ENCODE results near the gene WDR37.
"Not testable (repeated sequence)": the region's sequence is repeated elsewhere in the genome, so short reads cannot be mapped to it uniquely, and the experiment has no call there.

WDR37 gene

DNA sequence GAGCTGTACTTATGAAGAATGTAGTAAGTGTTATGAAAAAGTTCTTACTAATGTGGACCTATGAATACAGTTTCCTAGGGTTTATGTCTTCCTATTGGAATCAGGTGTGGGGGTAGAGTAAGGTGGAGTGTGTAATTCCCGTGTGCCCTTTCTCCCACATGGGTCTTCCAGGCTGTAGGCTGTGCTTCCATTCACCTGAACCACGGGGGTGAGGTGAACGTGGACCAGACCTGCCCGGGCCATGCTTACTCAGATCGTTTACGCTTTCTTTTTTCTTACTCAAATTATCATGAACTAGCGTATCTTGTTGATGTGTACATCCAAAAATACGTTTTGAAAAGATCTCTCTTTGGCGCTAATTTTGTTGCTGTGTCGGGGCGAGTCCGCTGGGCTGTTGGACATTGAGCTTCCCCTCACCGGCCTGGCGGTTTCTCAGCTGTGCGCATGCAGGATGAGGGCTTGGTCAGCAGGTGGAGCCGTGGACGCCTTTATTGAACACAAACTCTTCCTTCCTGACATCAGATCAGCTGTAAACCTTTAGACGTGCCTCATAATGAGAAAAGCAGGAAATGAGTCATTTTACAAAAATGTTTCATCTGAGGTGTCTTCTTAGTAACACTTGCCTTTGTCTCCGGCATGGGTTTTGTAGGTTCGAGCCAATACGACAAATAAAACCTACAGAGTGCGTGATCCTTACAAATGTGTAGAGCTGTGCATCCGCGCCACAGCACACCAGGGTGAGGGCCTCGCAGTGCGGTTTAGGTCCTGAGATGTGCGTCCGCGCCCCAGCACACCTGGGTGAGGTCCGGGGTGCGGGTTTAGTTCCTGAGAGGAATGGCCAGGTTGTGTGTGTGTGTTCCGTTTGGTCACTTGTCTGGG, 53.8 kb downstream of the WDR37 start:
- DNase-seq: peak; percentile 81

DNA sequence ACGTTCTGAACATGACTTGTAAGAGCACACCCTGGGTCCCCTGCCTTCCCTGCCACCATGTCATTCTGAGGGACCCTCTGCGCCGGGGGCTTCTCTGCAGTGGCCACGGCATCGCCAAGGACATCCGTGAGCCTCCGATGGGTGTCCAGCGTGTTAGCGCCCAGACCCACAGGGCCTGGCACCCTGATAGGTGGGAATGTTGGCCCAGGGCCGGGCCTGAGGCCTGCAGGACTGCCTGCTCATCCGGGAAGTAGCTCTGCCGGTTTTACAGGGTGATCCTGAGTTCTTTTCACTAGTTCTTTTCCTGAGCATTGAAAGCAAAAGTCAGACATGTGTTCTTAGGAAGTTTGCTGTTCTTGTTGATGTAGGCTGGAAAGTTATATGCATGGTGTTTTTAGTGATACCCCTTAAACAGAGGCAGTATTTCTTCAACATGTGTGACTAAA, 54.5 kb downstream of the WDR37 start:
- no peak for DNase-seq

GRCh38 chr10:1114315-1114714, 58.1 kb downstream of the WDR37 start:
- DNase-seq: no peak

DNA sequence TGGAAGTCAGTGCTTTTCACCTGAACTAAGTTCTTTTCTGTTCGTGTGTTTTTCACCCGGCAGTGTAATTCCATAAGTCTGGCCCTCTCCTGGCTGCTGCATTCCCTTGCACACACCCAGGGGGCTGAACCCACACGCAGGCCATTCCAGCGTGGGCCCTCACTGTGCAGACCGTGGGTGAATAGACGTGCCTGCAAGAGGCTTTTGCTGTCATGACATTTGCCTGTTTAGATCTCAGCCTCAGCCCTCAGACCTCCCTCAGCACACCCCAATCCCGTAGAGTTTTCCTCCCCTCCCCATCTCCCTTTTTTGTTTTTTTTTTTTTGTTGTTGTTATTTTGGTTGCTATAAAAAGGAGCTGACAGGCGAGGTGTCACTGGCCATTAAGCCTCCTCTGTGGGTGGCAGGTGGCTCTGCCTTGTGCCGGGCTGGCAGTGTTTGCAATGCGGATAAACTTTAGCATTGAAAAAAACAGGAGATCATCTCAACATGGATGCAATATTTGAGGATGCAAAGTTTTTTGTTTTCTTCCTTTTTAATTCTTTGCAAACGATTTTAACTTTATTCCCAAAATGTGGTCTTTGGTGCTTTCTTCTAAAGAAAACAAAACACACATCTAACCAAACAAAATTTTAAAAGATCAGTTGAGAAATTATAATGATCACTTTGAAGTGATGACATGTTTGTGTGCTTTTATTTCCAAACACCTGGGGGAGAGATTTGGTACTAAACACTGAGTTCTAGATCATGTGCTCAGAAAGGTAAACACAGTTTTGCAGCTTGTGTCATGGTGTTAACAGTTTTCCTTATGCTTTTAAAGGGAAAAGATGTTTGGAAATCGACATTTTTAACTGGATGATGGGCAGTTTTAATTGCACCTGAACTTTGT, 58.8 kb downstream of the WDR37 start:
- no peak for DNase-seq

- DNase-seq: no peak
These were observed 59.4 kb downstream of the WDR37 start for GRCh38 chr10:1115607-1115955.

GRCh38 chr10:1116051-1116450, 59.9 kb downstream of the WDR37 start:
- no peak for DNase-seq

DNA sequence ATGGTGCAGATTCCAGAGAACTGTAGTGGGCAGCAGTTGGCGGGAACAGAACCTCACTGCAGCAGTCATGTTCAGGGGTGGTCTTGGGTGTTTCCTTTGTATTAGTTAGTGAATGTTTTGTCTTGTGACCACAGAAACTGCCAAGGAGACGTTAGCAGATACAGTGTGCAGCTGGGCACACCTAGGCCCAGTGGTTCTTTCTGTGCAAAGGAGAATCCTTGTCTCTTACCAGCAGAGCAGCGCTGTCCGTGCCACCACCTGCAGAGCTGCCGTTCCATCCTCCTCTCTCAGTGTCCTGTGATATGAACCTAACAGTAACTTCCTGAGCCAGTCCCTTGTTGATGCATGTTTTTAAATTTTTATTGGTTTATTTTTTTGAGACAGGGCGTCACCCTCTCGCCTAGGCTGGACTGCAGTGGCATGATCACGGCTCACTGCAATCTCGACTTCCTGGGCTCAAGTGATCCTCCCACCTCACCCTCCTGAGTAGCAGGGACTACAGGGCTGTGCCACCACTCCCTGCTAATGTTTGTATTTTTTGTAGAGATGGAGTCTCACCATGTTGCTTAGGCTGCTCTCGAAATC, 60.6 kb downstream of the WDR37 start:
- no peak for DNase-seq

GRCh38 chr10:1117651-1118050, 61.5 kb downstream of the WDR37 start:
- no peak for DNase-seq

DNA sequence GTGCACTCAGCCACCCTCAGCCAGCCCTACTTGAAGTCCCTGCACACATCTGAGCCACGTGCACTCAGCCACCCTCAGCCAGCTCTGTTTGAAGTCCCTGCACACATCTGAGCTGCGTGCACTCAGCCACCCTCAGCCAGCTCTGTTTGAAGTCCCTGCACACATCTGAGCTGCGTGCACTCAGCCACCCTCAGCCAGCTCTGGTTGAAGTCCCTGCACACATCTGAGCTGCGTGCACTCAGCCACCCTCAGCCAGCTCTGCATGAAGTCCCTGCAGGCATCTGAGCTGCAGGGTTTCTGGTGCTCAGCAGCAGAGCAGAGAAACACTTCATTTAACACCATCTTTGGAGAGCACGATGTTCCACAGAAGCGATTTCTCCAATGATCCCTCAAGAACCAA, 62.1 kb downstream of the WDR37 start:
- not testable (repeated sequence) for DNase-seq

GRCh38 chr10:1119027-1119426, 62.8 kb downstream of the WDR37 start:
- no peak for DNase-seq

GRCh38 chr10:1119501-1119900, 63.3 kb downstream of the WDR37 start:
- DNase-seq: no peak

GRCh38 chr10:1120306-1120705, 64.1 kb downstream of the WDR37 start:
- no peak for DNase-seq

DNA sequence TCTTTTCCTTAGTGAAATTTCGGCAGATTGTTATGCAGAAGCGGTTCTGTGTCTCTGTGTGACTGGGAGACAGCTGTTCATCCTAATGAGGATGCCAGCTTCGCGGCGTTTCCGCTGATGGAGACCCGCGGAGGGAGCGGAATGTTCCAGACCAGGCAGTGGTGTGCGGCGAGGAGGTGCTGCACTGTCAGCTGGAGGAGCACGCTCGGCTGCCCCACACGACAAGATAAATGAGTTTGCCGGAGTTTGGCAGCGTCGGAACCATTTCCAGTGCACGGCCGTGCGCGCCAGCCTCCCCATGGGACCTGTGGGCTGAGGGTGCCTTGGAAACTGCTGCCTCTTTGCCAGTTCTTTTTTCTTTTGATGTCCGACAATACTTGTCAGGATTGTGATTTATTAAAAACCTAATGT, 64.6 kb downstream of the WDR37 start:
- no peak for DNase-seq

- DNase-seq: no peak
These were observed 65.2 kb downstream of the WDR37 start for GRCh38 chr10:1121271-1121970.

GRCh38 chr10:1122349-1122748, 66.2 kb downstream of the WDR37 start:
- no peak for DNase-seq

- DNase-seq: no peak
These were observed 67.0 kb downstream of the WDR37 start for GRCh38 chr10:1123198-1123597.

- DNase-seq: no peak
These were observed 67.8 kb downstream of the WDR37 start for GRCh38 chr10:1123972-1124371.

- no peak for DNase-seq
These were observed 68.6 kb downstream of the WDR37 start for GRCh38 chr10:1124796-1125195.

DNA sequence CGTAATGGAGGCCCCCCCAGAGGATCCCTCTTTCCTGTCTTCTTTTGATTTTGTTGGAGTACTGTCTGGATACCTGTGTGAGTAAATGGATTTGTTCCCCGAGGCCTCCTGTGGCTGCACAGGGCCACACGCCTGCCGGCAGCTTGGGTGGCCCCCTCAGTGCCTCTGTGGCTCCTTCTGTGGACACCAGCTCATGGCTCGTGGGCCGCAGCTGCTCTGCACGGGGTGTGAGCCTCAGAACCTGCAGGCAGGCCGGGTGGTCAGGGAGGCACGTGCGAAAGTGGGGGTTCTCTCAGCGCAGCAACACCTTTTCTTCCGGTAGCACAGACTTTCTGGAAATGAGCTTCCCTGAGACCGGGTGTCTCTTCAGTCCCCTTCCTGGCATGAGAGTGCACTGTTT, 70.3 kb downstream of the WDR37 start:
- no peak for DNase-seq

DNA sequence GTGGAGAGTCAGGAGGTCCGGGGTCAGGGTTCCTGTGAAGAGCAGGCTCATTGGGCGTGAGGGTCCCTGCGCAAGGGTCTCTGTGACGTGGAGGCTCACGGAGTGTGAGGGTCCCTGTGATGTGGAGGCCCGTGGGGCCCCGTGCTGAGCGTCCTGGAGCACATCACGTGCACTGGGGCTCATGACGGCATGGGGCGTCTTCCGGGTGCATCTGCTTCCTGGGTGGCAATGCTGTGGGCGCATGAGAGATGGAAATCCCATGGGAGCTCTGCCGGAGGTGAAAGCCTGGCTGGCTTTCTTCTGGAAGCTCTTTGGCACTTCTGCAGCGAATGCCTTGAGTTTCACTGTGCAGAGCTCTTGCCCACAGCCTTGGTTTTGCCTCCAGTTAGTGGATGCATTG, 71.4 kb downstream of the WDR37 start:
- DNase-seq: no peak

DNA sequence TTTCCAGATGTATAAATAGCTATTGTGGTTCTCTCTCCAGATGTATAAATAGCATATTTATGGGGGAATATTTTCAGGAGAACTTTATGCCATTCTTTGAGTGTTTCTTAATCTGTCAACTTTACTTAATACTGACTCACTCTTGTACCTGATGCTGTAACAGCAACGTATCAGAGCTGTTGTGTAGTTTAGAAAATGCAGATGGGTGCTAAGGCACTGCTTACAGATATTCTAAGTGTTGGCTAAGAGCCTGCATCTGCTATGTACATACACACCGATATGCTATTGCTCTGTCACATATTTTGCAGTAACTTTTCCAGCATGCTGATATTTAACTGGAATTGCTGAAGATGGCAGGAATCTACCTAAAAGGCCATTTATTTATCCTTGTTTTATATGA, 71.9 kb downstream of the WDR37 start:
- DNase-seq: no peak

DNA sequence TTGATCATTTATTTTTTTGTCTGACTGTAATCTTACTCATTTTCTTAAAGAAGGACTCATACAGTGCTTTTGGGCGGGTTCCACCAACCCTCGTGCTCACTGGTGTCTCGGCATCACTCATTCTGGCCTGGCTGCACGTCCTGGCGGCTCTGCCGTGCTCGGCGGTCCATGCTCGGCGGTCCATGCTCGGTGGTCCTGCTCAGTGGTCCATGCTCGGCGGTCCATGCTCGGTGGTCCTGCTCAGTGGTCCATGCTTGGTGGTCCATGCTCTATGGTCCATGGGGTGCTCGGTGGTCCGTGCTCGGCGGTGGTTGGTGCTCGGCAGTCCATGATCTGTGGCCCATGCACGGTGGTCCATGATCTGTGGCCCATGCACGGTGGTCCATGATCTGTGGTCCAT, 72.5 kb downstream of the WDR37 start:
- no peak for DNase-seq

GRCh38 chr10:1130226-1130625, 74.0 kb downstream of the WDR37 start:
- DNase-seq: no peak
